Measurements from ENCODE around the gene WWOX. TPM values are rescaled to one million over a fixed set of nuclear protein-coding genes. Genes with fewer than 3 reads are reported as not detected.

WWOX gene
- total and polyA plus RNA-seq, 2 donors (not counting 1 experiment from before 2014, with no cell fraction given): 10.5 to 42.3 TPM

GRCh38 chr16:79083508-79084299 is 984.2 kb downstream of the WWOX start:
- POLR2A ChIA-PET: no interaction called here

More at GRCh38 chr16:79083508-79084299, 984.2 kb downstream of the WWOX start:
- DNase-seq (no peak), ATAC-seq (ENCODE audit: low read depth) (no peak)
- no peak overlapping the region for H3K4me3 ChIP-seq (ENCODE audit: control extremely low read depth in 1 of 5, extremely low read depth in 1 of 5, insufficient read depth in 1 of 5, low read depth in 2 of 5, low read length in 4 of 5)
- no peak overlapping the region for H3K9ac ChIP-seq (ENCODE audit: low read length)
- no peaks in the 10 kb centered on the region for H3K9me3 ChIP-seq (ENCODE audit: control extremely low read depth in 1 of 3, control insufficient read depth in 2 of 3, insufficient read depth in 1 of 3, low read length in 2 of 3)
- Mint-ChIP-seq H3K4me1 (peaks cover 9% of the 10 kb centered on the region), H3K9me3 (ENCODE audit: insufficient read depth) (no peaks in the 10 kb centered on the region), H3K27me3 (peaks cover 12% of the 10 kb centered on the region), H3K27ac (no peak overlapping the region), H3K4me3 (no peak overlapping the region)
- peak overlapping the region; percentile 12 for H3K4me2 ChIP-seq (replicated peaks; ENCODE audit: low read depth, low read length, poor library complexity, severe bottlenecking)
- WGBS (ENCODE audit: insufficient coverage): 78% methylated on average over 13 of the region's 18 CpGs
- TF ChIP-seq CTCF (IDR thresholded peaks at IDR 0.05): no peak
- TF ChIP-seq EZH2 (IDR thresholded peaks at IDR 0.05; ENCODE audit: borderline replicate concordance, insufficient read depth, low read depth, low read length, poor library complexity, severe bottlenecking): no peak
- CTCF ChIA-PET: interaction anchor here (0.6 kb wide), 1 partner anchor 520 kb away, joined by 4 read pairs; no protein-coding TSS in a partner anchor
- no peaks in the 10 kb centered on the region for H3K27me3 ChIP-seq (replicated peaks in 1 of 4; ENCODE audit: control extremely low read depth in 1 of 4, control insufficient read depth in 3 of 4, insufficient read depth in 4 of 4, low read length in 3 of 4)
- no peaks in the 10 kb centered on the region for H3K36me3 ChIP-seq (replicated peaks in 1 of 2; ENCODE audit: control extremely low read depth in 1 of 2, control insufficient read depth in 1 of 2, extremely low read depth in 1 of 2, insufficient read depth in 2 of 2, low read length in 1 of 2)
- no peaks in the 10 kb centered on the region for H4K20me1 ChIP-seq (ENCODE audit: control insufficient read depth, insufficient read depth, low read length, poor library complexity, severe bottlenecking)
- H3K4me1 ChIP-seq (ENCODE audit: control insufficient read depth in 2 of 2, insufficient read depth in 2 of 2, low read length in 2 of 2): peaks cover 3 to 4% of the 10 kb centered on the region in 2 donors
- H3K27ac ChIP-seq (ENCODE audit: low read length in 2 of 2): no peak overlapping the region
- no peaks in the 10 kb centered on the region for H3K79me2 ChIP-seq (ENCODE audit: control insufficient read depth, insufficient read depth, low read length)
- H2AFZ ChIP-seq (ENCODE audit: insufficient read depth, low read depth, low read length, poor library complexity, severe bottlenecking): no peak overlapping the region
- intact Hi-C loops (cut with micrococcal nuclease): no loop called here
